Measurements from ENCODE around the gene PSMD4.

- TF ChIP-seq FOXP2 (optimal IDR thresholded peaks at IDR 0.05; ENCODE audit: control extremely low read depth, extremely low read length, insufficient read depth) (no peak), EZH2 (IDR thresholded peaks at IDR 0.05) (no peak)
Observed at GRCh38 chr1:151292207-151293030, 37.9 kb downstream of the PSMD4 start.
